ENCODE results near the gene ZNF236. TPM values are rescaled to one million over a fixed set of nuclear protein-coding genes. Genes with fewer than 3 reads are reported as not detected.
A peak's percentile ranks its signal among the peaks of the same experiment; 100 is the strongest.
"Not testable (repeated sequence)": the region's sequence is repeated elsewhere in the genome, so short reads cannot be mapped to it uniquely, and the experiment has no call there.

ZNF236 gene
- total RNA-seq, 2 experiments from 2014 or later: 13.7 to 25.7 TPM

DNA sequence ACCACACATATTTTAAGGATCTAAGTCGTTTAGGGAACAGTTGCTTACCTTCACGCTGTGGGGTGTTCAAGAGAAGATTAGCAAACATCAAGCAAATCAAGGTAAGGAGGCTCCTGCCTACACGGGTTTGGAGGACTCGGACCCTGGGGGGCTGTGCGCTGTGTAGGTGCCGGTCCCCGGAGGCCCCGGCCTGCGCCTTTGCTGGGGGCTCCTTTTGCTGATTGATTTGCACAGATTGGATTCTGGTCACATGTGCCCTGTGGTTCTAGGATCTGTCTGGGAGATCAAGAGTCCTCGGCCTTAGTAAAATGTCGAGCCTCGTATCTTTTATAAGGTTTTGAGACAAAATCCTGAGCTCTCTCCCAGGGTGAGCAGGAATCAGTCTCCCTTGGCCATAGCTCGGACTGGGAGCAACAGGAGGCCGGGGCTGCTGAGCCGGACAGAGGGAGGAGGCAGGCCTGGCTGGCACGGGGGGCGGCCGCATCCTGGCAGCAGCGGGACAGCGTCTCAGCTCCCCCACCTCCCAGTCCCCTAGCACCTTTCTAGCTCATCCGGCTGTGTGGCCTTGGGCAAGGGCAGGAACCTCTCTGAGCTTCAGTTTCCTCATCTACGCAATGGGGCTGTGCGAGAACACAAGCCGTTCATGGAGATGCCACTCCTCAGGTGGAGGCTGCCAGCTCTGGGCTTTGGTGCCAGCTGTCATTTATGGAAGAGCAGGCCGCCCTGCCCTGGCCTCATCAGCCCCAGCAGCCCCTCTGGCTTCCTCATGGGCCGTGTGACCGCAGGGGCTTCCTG, 163.0 kb downstream of the ZNF236 start:
- POLR2A ChIA-PET: no interaction called here
- no peak for ATAC-seq

DNA sequence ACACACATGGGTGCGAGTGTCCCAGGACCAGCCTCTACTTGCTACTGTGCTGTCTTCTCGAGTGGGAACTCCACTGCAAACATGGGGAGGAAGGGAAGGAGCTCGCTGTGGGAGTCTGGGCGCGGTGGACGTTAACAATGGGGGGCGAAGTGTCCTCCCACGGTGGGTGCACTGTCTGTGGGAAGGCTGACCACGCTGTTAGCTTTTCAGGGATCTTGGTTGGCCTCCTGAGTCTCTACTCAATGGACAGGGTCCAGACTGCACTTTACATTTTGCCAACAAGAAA, 163.5 kb downstream of the ZNF236 start:
- Mint-ChIP-seq H3K27ac (no peak overlapping the region), H3K4me3 (no peak overlapping the region), H3K27me3 (no peaks in the 10 kb centered on the region), H3K36me3 (ENCODE audit: low read depth) (no peaks in the 10 kb centered on the region), H3K9me3 (ENCODE audit: low read depth) (no peaks in the 10 kb centered on the region), H3K4me1 (no peaks in the 10 kb centered on the region)
- CTCF ChIA-PET: interaction anchor here (0.6 to 1.8 kb wide), 4 partner anchors 15 to 183 kb away, joined by 3 to 7 read pairs (median 4); no protein-coding TSS in a partner anchor
- DNase-seq (no peak), ATAC-seq (no peak)
- POLR2A ChIA-PET: no interaction called here
- intact Hi-C loops (cut with DNase I, micrococcal nuclease): no loop called here

More for the DNA sequence above, 163.0 kb downstream of the ZNF236 start:
- no peak for DNase-seq
- Mint-ChIP-seq H3K9me3 (ENCODE audit: low read depth) (no peaks in the 10 kb centered on the region), H3K4me1 (no peaks in the 10 kb centered on the region), H3K27ac (no peak overlapping the region), H3K4me3 (no peak overlapping the region), H3K27me3 (no peaks in the 10 kb centered on the region), H3K36me3 (ENCODE audit: low read depth) (no peaks in the 10 kb centered on the region)
- intact Hi-C loops (cut with DNase I, micrococcal nuclease): no loop called here
- CTCF ChIA-PET: interaction anchor here (0.6 to 1.8 kb wide), 6 partner anchors 15 to 226 kb away, joined by 3 to 7 read pairs (median 4); no protein-coding TSS in a partner anchor

DNA sequence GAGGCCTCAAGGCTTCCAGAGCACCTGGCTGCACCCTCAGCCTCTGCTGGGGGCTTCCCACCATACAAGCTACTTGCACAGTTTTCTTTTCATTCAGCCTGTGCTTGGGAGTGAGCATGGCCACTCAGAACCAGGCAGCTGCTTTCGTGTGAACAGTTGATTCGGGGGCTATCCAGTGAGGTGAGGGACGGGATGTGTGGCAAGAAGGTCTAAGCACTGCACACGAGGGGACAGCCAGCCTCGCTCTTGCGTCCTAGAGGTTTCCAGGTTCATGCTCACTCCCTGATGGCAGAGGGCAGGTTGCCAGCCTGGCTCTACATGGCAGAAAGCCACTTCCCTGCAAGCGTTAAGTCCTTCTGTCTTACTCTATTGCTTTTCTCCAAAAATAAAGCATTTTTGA, 164.0 kb downstream of the ZNF236 start:
- H3K4me1 Mint-ChIP-seq: no peaks in the 10 kb centered on the region
- H3K27ac Mint-ChIP-seq: no peak overlapping the region
- H3K27me3 Mint-ChIP-seq: no peaks in the 10 kb centered on the region
- ATAC-seq (no peak), DNase-seq (no peak)
- no peaks in the 10 kb centered on the region for H3K36me3 Mint-ChIP-seq (ENCODE audit: low read depth)
- intact Hi-C loops (cut with DNase I, micrococcal nuclease): no loop called here
- no peak overlapping the region for H3K4me3 Mint-ChIP-seq
- CTCF ChIA-PET: interaction anchor here (1.0 to 1.8 kb wide), 4 partner anchors 14 to 216 kb away, joined by 3 to 7 read pairs (median 4); no protein-coding TSS in a partner anchor
- H3K9me3 Mint-ChIP-seq (ENCODE audit: low read depth): no peaks in the 10 kb centered on the region
- POLR2A ChIA-PET: no interaction called here

DNA sequence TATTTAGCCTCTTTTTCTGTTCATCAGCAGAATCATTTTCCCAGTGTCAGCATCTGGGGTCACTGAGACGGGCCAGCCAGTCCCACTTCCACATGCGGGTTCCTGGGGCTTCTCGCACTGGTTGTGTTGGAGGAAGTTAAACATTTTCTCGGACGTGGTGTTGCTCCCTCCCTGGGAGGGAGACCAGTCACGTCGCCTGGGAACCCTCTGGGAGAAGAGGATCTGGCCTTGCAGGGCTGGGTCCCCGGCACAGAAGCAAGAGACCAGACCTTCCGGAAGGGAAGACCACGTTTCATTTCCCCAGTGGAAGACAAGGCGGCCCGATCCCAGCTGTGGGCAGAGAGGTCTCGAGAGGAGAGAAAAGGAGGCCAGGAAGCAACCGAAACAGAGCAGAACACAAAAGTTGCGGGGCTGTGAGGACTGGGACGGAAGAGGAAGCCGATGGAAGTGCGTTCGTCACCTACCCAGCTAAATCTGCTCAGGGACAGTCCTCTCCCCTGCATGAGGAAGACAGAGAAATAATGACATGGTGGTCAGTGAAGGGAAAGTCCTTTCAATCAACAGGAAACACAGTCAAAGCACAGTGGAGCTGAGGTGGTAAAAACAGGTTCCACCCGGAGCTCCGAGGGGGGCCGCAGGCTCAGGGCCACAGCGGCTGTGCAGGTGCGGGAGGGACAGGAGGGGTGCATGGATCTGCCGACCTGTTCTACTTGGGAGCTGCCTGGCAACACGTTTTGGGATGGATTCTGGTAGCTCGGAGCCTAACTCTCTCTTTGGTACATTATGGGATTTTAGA, 165.9 kb downstream of the ZNF236 start:
- ATAC-seq (no peak), DNase-seq (no peak)
- Mint-ChIP-seq H3K4me3 (no peak overlapping the region), H3K27ac (no peak overlapping the region), H3K36me3 (ENCODE audit: low read depth) (no peaks in the 10 kb centered on the region), H3K9me3 (ENCODE audit: low read depth) (no peaks in the 10 kb centered on the region), H3K27me3 (no peaks in the 10 kb centered on the region), H3K4me1 (no peaks in the 10 kb centered on the region)
- ChIA-PET POLR2A (no interaction called here), CTCF (interaction anchor here (0.6 to 1.1 kb wide), 4 partner anchors 11 to 198 kb away, joined by 3 to 5 read pairs (median 4); no protein-coding TSS in a partner anchor)
- intact Hi-C loops (cut with DNase I, micrococcal nuclease): no loop called here

DNA sequence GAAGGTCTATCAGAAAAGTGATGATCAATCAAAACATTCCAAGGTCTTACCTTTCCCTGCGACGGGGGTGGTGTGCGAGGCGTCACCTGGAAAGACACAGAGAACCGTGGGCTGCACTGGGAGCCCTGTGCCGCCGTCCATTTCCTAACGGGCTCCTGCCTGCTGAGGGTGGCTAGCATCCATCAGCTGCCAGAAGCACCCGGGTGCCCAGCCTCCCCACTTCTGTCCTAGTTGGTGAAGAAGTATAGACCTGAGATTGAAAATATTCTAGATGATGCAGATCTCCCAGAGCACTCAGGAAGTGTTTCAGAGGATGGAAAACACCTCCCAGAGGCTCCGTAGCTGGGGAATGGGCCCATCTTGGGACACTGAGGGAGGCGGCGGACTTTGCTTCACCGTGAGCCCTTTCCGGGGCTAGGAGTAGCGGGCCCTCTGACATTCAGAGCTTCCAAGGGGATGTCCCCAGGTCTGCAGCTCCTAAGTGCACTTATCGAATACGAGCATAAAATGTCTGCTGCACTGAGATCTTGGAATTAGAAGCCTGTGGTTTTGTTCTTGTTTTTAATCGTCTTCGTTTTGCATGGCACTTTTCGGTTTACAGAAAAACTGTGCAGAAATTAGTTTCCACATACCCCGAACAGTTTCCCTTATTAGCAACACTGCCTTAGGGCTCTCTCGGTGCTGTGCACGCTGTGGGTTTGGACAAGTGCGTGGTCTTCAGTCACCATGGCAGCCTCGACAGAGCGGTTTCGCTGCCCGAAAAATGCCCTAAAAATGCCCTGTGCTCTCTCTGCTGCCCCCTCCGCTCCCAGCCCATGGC, 166.7 kb downstream of the ZNF236 start:
- intact Hi-C loops (cut with DNase I, micrococcal nuclease): no loop called here
- no peak for DNase-seq
- peak; percentile 42 for ATAC-seq
- CTCF ChIA-PET: interaction anchor here (0.5 to 1.1 kb wide), 5 partner anchors 11 to 198 kb away, joined by 3 to 5 read pairs (median 3); no protein-coding TSS in a partner anchor
- Mint-ChIP-seq H3K36me3 (ENCODE audit: low read depth) (no peaks in the 10 kb centered on the region), H3K4me1 (no peaks in the 10 kb centered on the region), H3K27ac (no peak overlapping the region), H3K9me3 (ENCODE audit: low read depth) (no peaks in the 10 kb centered on the region), H3K27me3 (no peaks in the 10 kb centered on the region), H3K4me3 (no peak overlapping the region)
- POLR2A ChIA-PET: no interaction called here

DNA sequence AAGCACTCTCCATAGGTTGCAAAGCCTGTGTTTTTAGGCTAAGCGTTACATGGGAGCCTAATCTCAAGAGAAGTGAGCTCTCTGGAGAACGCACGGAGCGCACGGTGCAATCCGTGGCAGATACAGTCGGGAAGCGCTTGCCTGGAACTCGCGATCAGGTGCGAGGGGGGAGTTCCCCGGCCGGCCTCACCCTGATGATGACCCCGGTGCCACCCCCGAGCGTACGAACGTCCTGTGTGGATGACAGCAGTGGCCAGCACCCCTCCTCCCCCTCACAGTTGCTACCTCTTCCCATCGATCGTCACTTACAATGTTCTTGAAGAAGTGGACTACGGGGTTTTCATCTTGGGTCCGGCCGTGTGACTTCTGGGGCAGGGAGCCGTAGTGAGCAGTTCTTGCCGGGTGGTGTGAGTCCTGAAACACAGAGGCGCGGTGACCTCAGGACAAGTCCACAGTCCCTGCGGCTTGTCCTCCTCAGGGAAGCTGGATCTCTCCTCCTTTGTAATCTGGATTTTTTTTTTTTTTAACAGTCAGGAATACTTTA, 167.4 kb downstream of the ZNF236 start:
- Mint-ChIP-seq H3K9me3 (ENCODE audit: low read depth) (no peaks in the 10 kb centered on the region), H3K27ac (no peak overlapping the region), H3K27me3 (no peaks in the 10 kb centered on the region), H3K36me3 (ENCODE audit: low read depth) (no peaks in the 10 kb centered on the region), H3K4me1 (no peaks in the 10 kb centered on the region), H3K4me3 (no peak overlapping the region)
- ChIA-PET POLR2A (no interaction called here), CTCF (interaction anchor here (0.5 to 1.1 kb wide), 2 partner anchors 11 to 194 kb away, joined by 3 to 5 read pairs; no protein-coding TSS in a partner anchor)
- no peak for DNase-seq
- intact Hi-C loops (cut with DNase I, micrococcal nuclease): no loop called here
- no peak for ATAC-seq

DNA sequence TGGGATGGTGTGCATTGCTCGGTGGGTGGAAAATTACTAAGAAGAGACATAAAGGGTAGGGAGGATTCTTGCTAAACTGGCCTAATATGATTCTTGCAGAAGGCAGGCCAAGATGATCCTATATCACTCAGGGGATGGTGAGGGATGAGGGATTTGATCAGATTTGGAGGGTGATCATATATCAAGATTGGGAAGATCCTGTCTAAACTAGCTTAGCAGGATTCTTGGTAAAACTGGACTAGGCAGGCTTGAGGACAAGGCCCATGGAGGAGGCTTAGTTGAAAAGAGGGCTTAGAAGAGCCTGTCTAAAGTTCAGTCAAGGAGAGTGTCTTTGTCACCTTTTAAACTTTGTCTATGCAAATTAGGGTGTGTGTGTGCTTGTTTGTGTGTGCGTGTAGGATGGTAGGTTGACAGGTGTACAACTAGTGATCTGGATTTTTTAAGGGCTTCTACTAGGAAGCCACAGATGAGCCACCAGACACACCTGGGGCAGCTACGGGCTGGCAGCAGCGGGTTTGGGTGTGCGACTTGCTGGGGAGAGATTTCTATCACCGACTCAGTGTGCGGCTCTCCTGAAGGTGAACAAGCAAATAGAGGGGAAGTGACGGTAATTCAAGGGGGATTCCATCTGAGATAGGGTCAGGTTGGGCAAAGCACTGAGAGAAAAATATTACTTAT, 168.1 kb downstream of the ZNF236 start:
- CTCF ChIA-PET: interaction anchor here (1.5 kb wide), 1 partner anchor 10 kb away, joined by 10 read pairs; no protein-coding TSS in a partner anchor
- H3K4me3 Mint-ChIP-seq; H3K27me3 Mint-ChIP-seq; H3K4me1 Mint-ChIP-seq; H3K9me3 Mint-ChIP-seq (ENCODE audit: low read depth); H3K36me3 Mint-ChIP-seq (ENCODE audit: low read depth); H3K27ac Mint-ChIP-seq; DNase-seq; POLR2A ChIA-PET; ATAC-seq; intact Hi-C loops (cut with DNase I, micrococcal nuclease): not testable (repeated sequence)

DNA sequence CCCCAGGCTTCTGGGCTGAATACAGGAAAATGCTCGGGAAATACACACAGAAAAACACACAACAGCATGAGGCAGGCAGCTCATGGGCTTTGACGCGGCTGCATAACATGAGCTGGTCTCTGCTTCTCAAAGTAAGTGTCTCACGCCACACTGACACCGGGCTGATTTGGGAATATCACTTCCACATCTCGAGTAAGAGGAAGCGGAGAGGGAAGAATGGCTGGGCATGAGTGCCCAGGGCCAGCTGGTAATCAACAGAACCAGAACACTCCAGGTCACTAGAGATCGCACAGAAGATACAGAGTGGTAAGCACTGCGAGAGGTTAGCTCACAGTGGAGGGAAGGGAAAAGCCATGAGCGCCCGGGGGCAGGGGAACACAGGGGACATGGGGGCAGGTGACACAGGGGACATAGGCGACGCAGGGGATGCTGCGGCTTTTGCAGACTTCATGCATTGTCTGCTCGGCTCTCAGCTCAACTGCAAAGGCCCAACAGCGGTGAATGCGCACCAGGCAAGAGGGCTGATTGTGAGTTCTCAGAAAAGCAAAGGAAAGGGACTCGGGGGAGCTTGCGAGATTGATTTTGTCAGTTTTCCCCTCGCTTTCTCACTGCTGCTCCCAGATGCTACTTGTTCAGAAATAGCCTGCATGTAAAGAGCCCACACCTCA, 168.8 kb downstream of the ZNF236 start:
- no peaks in the 10 kb centered on the region for H3K36me3 Mint-ChIP-seq (ENCODE audit: low read depth)
- CTCF ChIA-PET: interaction anchor here (1.5 kb wide), 1 partner anchor 9 kb away, joined by 10 read pairs; no protein-coding TSS in a partner anchor
- POLR2A ChIA-PET: no interaction called here
- ATAC-seq (no peak), DNase-seq (no peak)
- no peaks in the 10 kb centered on the region for H3K27me3 Mint-ChIP-seq
- no peaks in the 10 kb centered on the region for H3K9me3 Mint-ChIP-seq (ENCODE audit: low read depth)
- no peak overlapping the region for H3K27ac Mint-ChIP-seq
- intact Hi-C loops (cut with DNase I, micrococcal nuclease): no loop called here
- no peaks in the 10 kb centered on the region for H3K4me1 Mint-ChIP-seq
- H3K4me3 Mint-ChIP-seq: no peak overlapping the region

DNA sequence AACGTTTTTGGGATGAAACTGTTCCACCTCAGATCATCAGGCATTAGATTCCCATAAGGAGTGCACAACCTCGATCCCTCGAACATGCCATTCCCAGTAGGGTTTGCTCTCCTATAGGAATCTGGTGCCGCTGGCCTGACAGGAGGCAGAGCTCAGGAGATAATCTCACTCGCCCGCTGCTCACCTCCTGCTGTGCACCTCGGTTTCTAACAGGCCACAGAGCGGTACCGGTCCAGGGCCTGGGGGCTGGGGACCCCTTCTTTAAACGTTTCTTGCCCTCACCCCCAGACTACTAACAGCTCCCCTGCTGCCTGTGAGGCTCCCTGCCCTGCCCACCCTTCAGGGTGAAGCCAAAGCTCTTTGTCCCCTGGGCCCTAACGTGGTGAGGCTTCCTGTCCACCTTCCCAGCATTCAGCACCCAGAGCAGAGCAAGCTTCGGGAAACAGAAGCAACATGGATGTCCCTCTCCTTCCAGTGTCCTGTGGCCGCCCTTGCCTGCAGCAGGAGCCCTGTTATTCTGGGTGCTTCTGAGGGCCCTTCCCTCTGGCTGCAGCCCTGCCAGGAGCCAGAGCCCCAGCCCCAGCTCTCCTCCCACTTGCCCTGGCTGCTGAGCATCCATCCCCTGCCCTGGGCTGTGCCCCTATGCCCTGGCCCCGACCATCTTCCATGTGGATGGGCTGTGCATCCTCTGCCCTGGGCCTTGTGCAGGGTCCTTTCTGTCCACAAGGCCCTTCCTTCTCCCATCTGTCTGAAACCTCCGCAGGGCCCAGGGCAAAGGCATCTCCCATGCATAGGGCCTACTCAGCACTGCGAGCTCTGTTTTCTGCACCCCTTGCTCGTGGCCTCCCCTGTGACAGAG, 170.1 kb downstream of the ZNF236 start:
- Mint-ChIP-seq H3K27ac (no peak overlapping the region), H3K9me3 (ENCODE audit: low read depth) (no peaks in the 10 kb centered on the region), H3K4me1 (no peaks in the 10 kb centered on the region), H3K36me3 (ENCODE audit: low read depth) (no peaks in the 10 kb centered on the region), H3K4me3 (no peak overlapping the region), H3K27me3 (no peaks in the 10 kb centered on the region)
- ChIA-PET POLR2A (interaction anchor here (0.6 kb wide), 1 partner anchor 485 kb away, joined by 3 read pairs; no protein-coding TSS in a partner anchor), CTCF (no interaction called here)
- intact Hi-C loops (cut with DNase I, micrococcal nuclease): no loop called here
- ATAC-seq: no peak
- no peak for DNase-seq

DNA sequence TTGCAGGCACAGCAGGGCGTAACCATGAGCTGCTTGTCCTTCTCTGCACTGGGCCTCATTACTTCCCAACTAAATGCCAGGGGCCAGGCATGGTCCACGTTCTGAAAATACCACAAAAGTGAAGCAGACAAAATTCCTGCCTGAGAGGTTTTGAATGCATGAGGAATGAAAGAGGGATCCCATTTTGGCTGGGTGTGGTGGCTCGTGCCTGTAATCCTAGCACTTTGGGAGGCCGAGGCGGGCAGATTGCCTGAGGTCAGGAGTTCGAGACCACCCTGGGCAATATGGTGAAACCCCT, 170.7 kb downstream of the ZNF236 start:
- no peaks in the 10 kb centered on the region for H3K36me3 Mint-ChIP-seq (ENCODE audit: low read depth)
- H3K9me3 Mint-ChIP-seq (ENCODE audit: low read depth): no peaks in the 10 kb centered on the region
- DNase-seq (no peak), ATAC-seq (no peak)
- no peak overlapping the region for H3K4me3 Mint-ChIP-seq
- intact Hi-C loops (cut with DNase I, micrococcal nuclease): no loop called here
- no peaks in the 10 kb centered on the region for H3K4me1 Mint-ChIP-seq
- ChIA-PET CTCF (interaction anchor here (1.0 kb wide), 1 partner anchor 9 kb away, joined by 3 read pairs; no protein-coding TSS in a partner anchor), POLR2A (interaction anchor here (0.6 kb wide), 1 partner anchor 485 kb away, joined by 3 read pairs; no protein-coding TSS in a partner anchor)
- H3K27ac Mint-ChIP-seq: no peak overlapping the region
- no peaks in the 10 kb centered on the region for H3K27me3 Mint-ChIP-seq

All from activated CD4-positive, alpha-beta T cell treated with anti-CD3 and anti-CD28 coated beads for 36 hours (primary cell).